ENCODE measurements around the gene PKIG. TPM values are rescaled to one million over a fixed set of nuclear protein-coding genes. Genes with fewer than 3 reads are reported as not detected.

PKIG gene
- total and polyA plus RNA-seq, 5 donors from 2014 or later = 0.44 to 1.6 (median 1.1) TPM

DNA sequence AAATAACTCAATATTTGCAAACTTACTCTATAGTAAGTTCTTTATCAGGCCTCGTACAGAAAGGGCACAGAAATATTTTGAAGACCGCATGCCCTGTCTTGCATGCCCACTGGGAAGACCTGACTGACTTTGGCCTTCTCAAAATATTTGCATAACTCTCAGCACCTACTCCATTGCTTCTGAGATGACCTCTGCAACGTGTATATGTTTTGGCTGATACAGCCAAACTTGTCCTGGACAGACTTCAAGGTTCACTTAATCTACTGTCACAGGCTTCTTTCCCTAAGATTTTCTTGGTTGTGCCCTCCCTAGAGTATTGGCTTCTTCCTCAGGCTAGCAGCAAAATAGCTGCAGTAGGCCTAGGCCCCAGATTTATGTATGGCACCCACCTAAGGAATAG, 39.0 kb upstream of the PKIG start:
- Mint-ChIP-seq H3K27ac (no peak overlapping the region), H3K27me3 (peaks cover 17% of the 10 kb centered on the region), H3K9me3 (no peaks in the 10 kb centered on the region), H3K36me3 (no peaks in the 10 kb centered on the region), H3K4me1 (no peaks in the 10 kb centered on the region), H3K4me3 (no peak overlapping the region)
- DNase-seq (no peak), ATAC-seq (ENCODE audit: low read depth in 2 of 2) (no peak)
- no peaks in the 10 kb centered on the region for H3K9me3 ChIP-seq (ENCODE audit: control insufficient read depth in 2 of 2, low read length in 2 of 2)
- no peaks in the 10 kb centered on the region for H3K4me1 ChIP-seq (ENCODE audit: control insufficient read depth, insufficient read depth, low read length, poor library complexity, severe bottlenecking)
- H3K4me3 ChIP-seq (ENCODE audit: low read depth, low read length) = no peak overlapping the region
- no peaks in the 10 kb centered on the region for H3K27me3 ChIP-seq (ENCODE audit: control insufficient read depth, insufficient read depth, low read length)
- H3K27ac ChIP-seq (ENCODE audit: insufficient read depth, low read length, poor library complexity, severe bottlenecking) = no peak overlapping the region
- H3K36me3 ChIP-seq (ENCODE audit: control insufficient read depth, insufficient read depth, low read length) = no peaks in the 10 kb centered on the region

DNA sequence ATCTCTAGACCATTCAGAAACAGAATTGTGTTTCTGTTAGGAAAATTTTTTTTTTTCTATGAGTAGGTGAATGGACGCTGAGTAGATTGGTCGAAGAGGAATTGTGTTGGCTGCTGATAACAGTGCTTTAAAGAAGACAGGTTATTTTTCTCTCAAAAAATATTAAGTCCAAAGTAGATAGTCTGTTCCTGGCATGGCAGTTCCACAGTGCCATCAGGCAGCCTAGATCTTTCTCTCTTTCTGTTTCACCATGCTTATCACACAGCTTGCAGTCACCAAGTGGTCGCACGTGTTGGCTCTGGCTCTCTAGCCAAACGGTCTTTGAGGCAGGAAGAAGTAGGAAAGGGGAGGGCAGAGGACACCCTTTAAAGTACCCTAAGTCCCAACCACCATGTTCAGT, 38.1 kb upstream of the PKIG start:
- Histone ChIP-seq H3K9me3 (ENCODE audit: control insufficient read depth in 2 of 2, low read length in 2 of 2) (no peaks in the 10 kb centered on the region), H3K27me3 (ENCODE audit: control insufficient read depth, insufficient read depth, low read length) (no peaks in the 10 kb centered on the region), H3K27ac (ENCODE audit: insufficient read depth, low read length, poor library complexity, severe bottlenecking) (no peak overlapping the region), H3K36me3 (ENCODE audit: control insufficient read depth, insufficient read depth, low read length) (no peaks in the 10 kb centered on the region), H3K4me3 (ENCODE audit: low read depth, low read length) (no peak overlapping the region), H3K4me1 (ENCODE audit: control insufficient read depth, insufficient read depth, low read length, poor library complexity, severe bottlenecking) (no peaks in the 10 kb centered on the region)
- H3K9me3 Mint-ChIP-seq = no peaks in the 10 kb centered on the region
- H3K36me3 Mint-ChIP-seq = no peaks in the 10 kb centered on the region
- ATAC-seq (ENCODE audit: low read depth in 2 of 2) (no peak), DNase-seq (no peak)
- H3K27me3 Mint-ChIP-seq = peaks cover 12% of the 10 kb centered on the region
- no peaks in the 10 kb centered on the region for H3K4me1 Mint-ChIP-seq
- no peak overlapping the region for H3K27ac Mint-ChIP-seq
- no peak overlapping the region for H3K4me3 Mint-ChIP-seq

DNA sequence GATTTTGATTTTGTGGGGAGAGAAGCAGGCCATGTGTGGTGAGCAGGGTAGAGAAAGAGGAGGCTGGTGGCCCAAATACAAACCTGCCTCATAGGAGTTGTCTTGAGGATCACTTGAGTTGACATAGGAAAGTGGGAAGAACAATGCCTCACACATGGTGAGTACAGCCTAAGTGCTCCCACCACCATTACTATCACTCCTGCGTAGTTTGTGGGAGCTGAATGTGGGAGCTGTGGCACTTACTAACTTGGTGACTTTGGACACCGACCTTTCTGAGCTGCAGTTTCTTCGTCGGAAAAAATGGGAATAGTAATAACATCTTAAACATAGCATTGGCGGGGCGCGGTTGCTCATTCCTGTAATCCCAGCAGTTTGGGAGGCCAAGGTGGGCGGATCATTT, 35.0 kb upstream of the PKIG start:
- no peaks in the 10 kb centered on the region for H3K4me1 Mint-ChIP-seq

DNA sequence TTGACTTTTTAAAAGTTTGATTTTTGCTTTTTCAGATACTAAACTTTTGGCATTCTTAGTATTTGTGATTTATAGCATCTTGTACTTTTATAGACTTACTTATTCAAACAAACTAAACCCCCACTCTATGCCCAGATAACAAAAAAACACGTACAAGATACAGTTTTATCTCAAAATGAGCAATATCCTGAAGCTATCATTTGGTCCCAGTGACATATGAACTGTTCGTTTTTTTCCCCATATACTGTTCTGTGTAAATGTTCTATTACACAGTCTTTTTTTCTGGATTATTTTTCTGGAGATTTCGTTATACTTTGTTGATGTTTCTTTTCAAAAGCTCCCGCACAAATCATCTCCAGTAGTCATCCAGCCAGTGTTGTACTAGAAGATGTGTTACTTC, 33.3 kb upstream of the PKIG start:
- Histone ChIP-seq H3K36me3 (ENCODE audit: control insufficient read depth, insufficient read depth, low read length) (no peaks in the 10 kb centered on the region), H3K4me1 (ENCODE audit: control insufficient read depth, insufficient read depth, low read length, poor library complexity, severe bottlenecking) (no peaks in the 10 kb centered on the region), H3K4me3 (ENCODE audit: low read depth, low read length) (no peak overlapping the region), H3K9me3 (ENCODE audit: control insufficient read depth in 2 of 2, low read length in 2 of 2) (no peaks in the 10 kb centered on the region), H3K27me3 (ENCODE audit: control insufficient read depth, insufficient read depth, low read length) (no peaks in the 10 kb centered on the region), H3K27ac (ENCODE audit: insufficient read depth, low read length, poor library complexity, severe bottlenecking) (no peak overlapping the region)
- no peaks in the 10 kb centered on the region for H3K9me3 Mint-ChIP-seq
- ATAC-seq (ENCODE audit: low read depth in 2 of 2) (no peak), DNase-seq (no peak)
- H3K4me3 Mint-ChIP-seq = no peak overlapping the region
- peaks cover 0 to 8% (median 2%) of the 10 kb centered on the region in 4 donors for H3K4me1 Mint-ChIP-seq
- no peak overlapping the region for H3K27ac Mint-ChIP-seq
- H3K36me3 Mint-ChIP-seq = no peaks in the 10 kb centered on the region
- H3K27me3 Mint-ChIP-seq = peaks cover 12% of the 10 kb centered on the region

More for the DNA sequence above, 35.0 kb upstream of the PKIG start:
- Histone ChIP-seq H3K9me3 (ENCODE audit: control insufficient read depth in 2 of 2, low read length in 2 of 2) (no peaks in the 10 kb centered on the region), H3K4me1 (ENCODE audit: control insufficient read depth, insufficient read depth, low read length, poor library complexity, severe bottlenecking) (no peaks in the 10 kb centered on the region), H3K27ac (ENCODE audit: insufficient read depth, low read length, poor library complexity, severe bottlenecking) (no peak overlapping the region), H3K36me3 (ENCODE audit: control insufficient read depth, insufficient read depth, low read length) (no peaks in the 10 kb centered on the region), H3K27me3 (ENCODE audit: control insufficient read depth, insufficient read depth, low read length) (no peaks in the 10 kb centered on the region), H3K4me3 (ENCODE audit: low read depth, low read length) (no peak overlapping the region)
- DNase-seq (no peak), ATAC-seq (ENCODE audit: low read depth in 2 of 2) (no peak)
- H3K36me3 Mint-ChIP-seq = no peaks in the 10 kb centered on the region
- H3K9me3 Mint-ChIP-seq = no peaks in the 10 kb centered on the region
- no peak overlapping the region for H3K27ac Mint-ChIP-seq
- H3K27me3 Mint-ChIP-seq = peaks cover 12% of the 10 kb centered on the region
- no peak overlapping the region for H3K4me3 Mint-ChIP-seq

DNA sequence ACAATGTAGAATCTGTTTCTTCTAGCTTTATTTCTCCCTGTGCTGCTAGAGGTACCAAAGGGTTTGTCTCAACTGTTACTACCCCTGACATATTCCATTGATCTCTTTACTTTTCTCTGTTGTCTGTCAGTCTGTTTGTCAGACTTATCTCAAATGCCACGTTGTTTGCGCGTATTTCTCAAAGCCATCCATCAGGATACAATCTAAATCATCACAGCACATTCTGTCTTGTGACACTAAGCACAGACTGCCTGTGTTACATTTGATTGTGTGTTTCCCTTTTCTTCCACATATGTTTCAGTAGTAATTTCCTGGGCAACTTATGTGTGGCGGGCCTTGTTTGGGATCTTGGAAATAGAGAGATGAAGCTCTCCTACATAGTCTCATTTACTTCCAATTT, 30.3 kb upstream of the PKIG start:
- H3K27ac Mint-ChIP-seq = no peak overlapping the region
- peaks cover 0 to 8% (median 2%) of the 10 kb centered on the region in 4 donors for H3K4me1 Mint-ChIP-seq
- DNase-seq = no peak
- Histone ChIP-seq H3K36me3 (ENCODE audit: control insufficient read depth, insufficient read depth, low read length) (no peaks in the 10 kb centered on the region), H3K4me3 (ENCODE audit: low read depth, low read length) (no peak overlapping the region), H3K27me3 (ENCODE audit: control insufficient read depth, insufficient read depth, low read length) (no peaks in the 10 kb centered on the region), H3K4me1 (ENCODE audit: control insufficient read depth, insufficient read depth, low read length, poor library complexity, severe bottlenecking) (no peaks in the 10 kb centered on the region), H3K9me3 (ENCODE audit: control insufficient read depth in 2 of 2, low read length in 2 of 2) (no peaks in the 10 kb centered on the region), H3K27ac (ENCODE audit: insufficient read depth, low read length, poor library complexity, severe bottlenecking) (no peak overlapping the region)
- no peak for ATAC-seq (ENCODE audit: low read depth in 2 of 2)
- peaks cover 11% of the 10 kb centered on the region for H3K27me3 Mint-ChIP-seq
- no peaks in the 10 kb centered on the region for H3K36me3 Mint-ChIP-seq
- no peaks in the 10 kb centered on the region for H3K9me3 Mint-ChIP-seq
- H3K4me3 Mint-ChIP-seq = no peak overlapping the region

DNA sequence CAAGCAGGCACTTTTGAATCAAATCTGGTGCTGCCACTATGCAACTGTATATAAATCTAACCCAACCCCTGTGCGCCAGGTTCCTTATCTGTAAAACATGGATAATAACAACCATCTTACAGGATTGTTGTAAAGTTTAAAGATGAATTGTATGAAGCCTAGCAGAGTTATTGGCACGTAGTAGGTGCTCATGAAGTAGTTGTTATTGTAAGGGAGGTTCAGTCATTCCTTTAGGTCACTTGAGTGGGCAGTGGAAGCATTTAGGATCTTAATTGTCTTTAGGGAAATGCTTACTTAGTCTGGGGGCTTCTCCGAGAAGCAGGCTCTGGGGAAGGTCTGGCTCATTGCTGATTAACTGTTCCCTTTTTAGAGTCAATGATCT, 29.8 kb upstream of the PKIG start:
- H3K9me3 Mint-ChIP-seq = no peaks in the 10 kb centered on the region
- H3K27me3 Mint-ChIP-seq = peaks cover 6% of the 10 kb centered on the region

DNA sequence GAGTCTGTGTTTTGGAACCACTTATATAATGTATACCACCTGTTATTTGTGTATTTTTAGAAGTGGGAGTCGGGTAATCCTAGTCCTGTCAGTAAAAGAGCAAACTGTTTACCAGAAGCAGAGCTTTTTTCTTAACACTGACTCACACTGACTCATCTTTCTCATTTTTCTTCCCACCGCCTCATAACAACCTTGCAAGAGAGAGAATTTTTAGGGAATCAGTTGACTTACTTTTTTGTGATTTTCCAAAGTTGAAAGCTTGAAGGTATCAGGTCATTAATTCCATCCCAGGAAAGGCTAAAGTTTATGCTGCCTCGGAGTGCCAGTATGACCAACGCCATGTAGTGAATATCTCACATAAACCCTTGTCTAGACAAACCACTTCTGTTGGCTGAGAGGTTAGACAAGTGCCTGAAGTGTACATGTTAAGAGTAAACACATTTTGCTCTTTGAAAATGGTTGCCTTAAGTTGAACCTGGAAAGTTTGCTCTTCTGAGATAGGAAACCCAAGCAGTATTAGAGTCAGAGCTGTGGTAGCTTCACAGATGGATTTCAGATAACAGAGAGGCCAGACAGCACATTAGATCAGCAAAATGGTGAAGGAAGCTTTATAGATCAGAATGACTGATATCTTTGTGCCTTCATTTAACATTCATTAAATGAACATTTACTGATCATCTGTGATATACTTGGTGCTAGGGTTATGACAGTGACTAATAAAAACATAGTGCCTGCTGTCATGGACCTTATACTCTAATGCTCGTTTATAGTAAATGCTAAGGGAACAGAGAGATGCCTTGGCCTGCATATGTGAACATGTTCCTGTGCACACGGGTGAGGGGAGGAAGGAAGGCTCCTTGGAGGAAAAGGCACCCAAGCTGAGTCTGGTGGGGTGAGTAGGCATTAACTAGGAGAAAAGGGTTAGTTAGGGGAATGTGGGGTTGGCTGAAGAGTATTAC, 29.1 kb upstream of the PKIG start:
- H3K27ac Mint-ChIP-seq = peak overlapping the region in 1 of 3 donors; percentile 72
- Histone ChIP-seq H3K27me3 (ENCODE audit: control insufficient read depth, insufficient read depth, low read length) (peaks cover 2% of the 10 kb centered on the region), H3K36me3 (ENCODE audit: control insufficient read depth, insufficient read depth, low read length) (no peaks in the 10 kb centered on the region), H3K9me3 (ENCODE audit: control insufficient read depth in 2 of 2, low read length in 2 of 2) (no peaks in the 10 kb centered on the region), H3K4me1 (ENCODE audit: control insufficient read depth, insufficient read depth, low read length, poor library complexity, severe bottlenecking) (no peaks in the 10 kb centered on the region), H3K4me3 (ENCODE audit: low read depth, low read length) (no peak overlapping the region), H3K27ac (ENCODE audit: insufficient read depth, low read length, poor library complexity, severe bottlenecking) (no peak overlapping the region)
- H3K36me3 Mint-ChIP-seq = no peaks in the 10 kb centered on the region
- peaks cover 0 to 8% (median 2%) of the 10 kb centered on the region in 4 donors for H3K4me1 Mint-ChIP-seq
- peak; percentile 58 to 59 for ATAC-seq (ENCODE audit: low read depth in 2 of 2)
- H3K4me3 Mint-ChIP-seq = no peak overlapping the region
- no peaks in the 10 kb centered on the region for H3K9me3 Mint-ChIP-seq
- peaks cover 3% of the 10 kb centered on the region for H3K27me3 Mint-ChIP-seq
- no peak for DNase-seq

More for the DNA sequence above, 29.8 kb upstream of the PKIG start:
- no peak overlapping the region for H3K27ac ChIP-seq (ENCODE audit: insufficient read depth, low read length, poor library complexity, severe bottlenecking)
- no peak overlapping the region for H3K4me3 Mint-ChIP-seq
- no peak overlapping the region for H3K4me3 ChIP-seq (ENCODE audit: low read depth, low read length)
- H3K27me3 ChIP-seq (ENCODE audit: control insufficient read depth, insufficient read depth, low read length) = no peaks in the 10 kb centered on the region
- ATAC-seq (ENCODE audit: low read depth in 2 of 2) = no peak
- peaks cover 0 to 8% (median 2%) of the 10 kb centered on the region in 4 donors for H3K4me1 Mint-ChIP-seq
- DNase-seq = no peak
- H3K36me3 Mint-ChIP-seq = no peaks in the 10 kb centered on the region
- peak overlapping the region in 1 of 3 donors; percentile 72 for H3K27ac Mint-ChIP-seq
- no peaks in the 10 kb centered on the region for H3K9me3 ChIP-seq (ENCODE audit: control insufficient read depth in 2 of 2, low read length in 2 of 2)
- H3K36me3 ChIP-seq (ENCODE audit: control insufficient read depth, insufficient read depth, low read length) = no peaks in the 10 kb centered on the region
- H3K4me1 ChIP-seq (ENCODE audit: control insufficient read depth, insufficient read depth, low read length, poor library complexity, severe bottlenecking) = no peaks in the 10 kb centered on the region

DNA sequence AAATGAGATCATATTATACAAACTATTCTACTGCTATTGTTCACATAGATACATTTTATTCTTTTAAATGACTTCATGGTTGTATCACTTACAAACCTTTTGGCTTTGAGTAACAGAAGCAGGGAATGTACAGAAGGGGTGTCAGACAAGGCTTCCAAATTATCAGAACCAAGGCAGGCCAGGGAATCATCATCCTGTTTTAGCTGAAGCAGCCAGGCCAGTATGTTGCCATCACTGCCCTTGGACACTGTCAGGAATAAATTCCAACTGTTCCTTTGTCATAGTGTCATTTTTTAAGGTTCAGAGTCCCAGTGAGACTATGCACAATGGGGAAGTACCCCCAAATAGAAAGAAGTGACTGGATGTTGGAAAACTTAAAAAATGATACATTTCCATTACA, 23.1 kb upstream of the PKIG start:
- Mint-ChIP-seq H3K4me1 (no peaks in the 10 kb centered on the region), H3K27ac (no peak overlapping the region), H3K4me3 (no peak overlapping the region), H3K27me3 (peaks cover 33% of the 10 kb centered on the region), H3K36me3 (no peaks in the 10 kb centered on the region), H3K9me3 (no peaks in the 10 kb centered on the region)
- DNase-seq (no peak), ATAC-seq (ENCODE audit: low read depth in 2 of 2) (no peak)
- Histone ChIP-seq H3K4me3 (ENCODE audit: low read depth, low read length) (no peak overlapping the region), H3K36me3 (ENCODE audit: control insufficient read depth, insufficient read depth, low read length) (no peaks in the 10 kb centered on the region), H3K27ac (ENCODE audit: insufficient read depth, low read length, poor library complexity, severe bottlenecking) (no peak overlapping the region), H3K4me1 (ENCODE audit: control insufficient read depth, insufficient read depth, low read length, poor library complexity, severe bottlenecking) (no peaks in the 10 kb centered on the region), H3K27me3 (ENCODE audit: control insufficient read depth, insufficient read depth, low read length) (peaks cover 7% of the 10 kb centered on the region), H3K9me3 (ENCODE audit: control insufficient read depth in 2 of 2, low read length in 2 of 2) (no peaks in the 10 kb centered on the region)
